HepG2 (cell line): Measurements from ENCODE around the gene NBR1. TPM values are rescaled to one million over a fixed set of nuclear protein-coding genes. Genes with fewer than 3 reads are reported as not detected.

Experiments used
- ARID5B ChIP-seq: IDR thresholded peaks from 2 replicates; pipeline ENCODE4 v1.4.0; 2020; ENCODE audit warnings: mild to moderate bottlenecking, missing genetic modification reagents
- ELF1 ChIP-seq: sonication (generic); formaldehyde crosslinking; IDR thresholded peaks from 2 replicates; pipeline ENCODE4 v1.4.0; 2020; ENCODE audit warnings: missing genetic modification reagents
- ELF4 ChIP-seq: sonication (generic); formaldehyde crosslinking; IDR thresholded peaks from 2 replicates; pipeline ENCODE4 v1.5.0; 2020; ENCODE audit warnings: missing genetic modification reagents, mild to moderate bottlenecking, moderate library complexity, borderline replicate concordance
- HNRNPL ChIP-seq: fragments of 200-400 bp; formaldehyde crosslinking; IDR thresholded peaks from 2 replicates; pipeline ENCODE4 v1.6.1; 2017; ENCODE audit warnings: mild to moderate bottlenecking, low read depth, low read length
- KDM6A ChIP-seq: IDR thresholded peaks from 2 replicates; pipeline ENCODE4 v1.6.1; 2016; ENCODE audit warnings: low read depth
- MAFF ChIP-seq: IDR thresholded peaks from 2 replicates; pipeline ENCODE4 v1.6.1; 2011; ENCODE audit warnings: low read depth, low read length, improper control_type of control experiment
- NFYB ChIP-seq: sonication (generic); formaldehyde crosslinking; IDR thresholded peaks from 2 replicates; pipeline ENCODE4 v1.4.0; 2020; ENCODE audit warnings: missing genetic modification reagents
- RBM22 ChIP-seq: fragments of 200-400 bp; formaldehyde crosslinking; optimal IDR thresholded peaks from 2 replicates; pipeline ENCODE3; 2017; ENCODE audit warnings: mild to moderate bottlenecking, low read length, moderate library complexity
- SYNCRIP ChIP-seq: fragments of 200-400 bp; formaldehyde crosslinking; IDR thresholded peaks from 2 replicates; pipeline ENCODE4 v1.6.1; 2018; ENCODE audit warnings: mild to moderate bottlenecking, low read depth, low read length; ENCODE audit not compliant: insufficient read depth
- TAF1 ChIP-seq: sonication (generic); formaldehyde crosslinking; IDR thresholded peaks from 2 replicates; pipeline ENCODE4 v1.4.0; 2020; ENCODE audit warnings: missing genetic modification reagents
- TFDP1 ChIP-seq: IDR thresholded peaks from 2 replicates; pipeline ENCODE4 v1.6.1; 2016; ENCODE audit warnings: missing compliant biosample characterization, missing genetic modification reagents, borderline replicate concordance
- YY1 ChIP-seq: IDR thresholded peaks from 2 replicates; pipeline ENCODE4 v1.6.1; 2011; ENCODE audit warnings: low read length, low read depth, moderate library complexity, mild to moderate bottlenecking; ENCODE audit not compliant: insufficient read depth, insufficient replicate concordance
- ZBED4 ChIP-seq: sonication (generic); formaldehyde crosslinking; IDR thresholded peaks from 2 replicates; pipeline ENCODE4 v1.4.0; 2020; ENCODE audit warnings: missing genetic modification reagents, borderline replicate concordance
- ZKSCAN8 ChIP-seq: IDR thresholded peaks from 2 replicates; pipeline ENCODE4 v1.6.1; 2016; ENCODE audit warnings: borderline replicate concordance, missing genetic modification reagents, missing compliant biosample characterization
- ZNF230 ChIP-seq: sonication (generic); formaldehyde crosslinking; IDR thresholded peaks from 2 replicates; pipeline ENCODE4 v1.4.0; 2020; ENCODE audit warnings: mild to moderate bottlenecking, missing genetic modification reagents
- ZNF512B ChIP-seq: sonication (generic); formaldehyde crosslinking; IDR thresholded peaks from 2 replicates; pipeline ENCODE4 v1.5.1; 2020; ENCODE audit warnings: missing genetic modification reagents, mild to moderate bottlenecking, borderline replicate concordance
- ZNF557 ChIP-seq: sonication (generic); formaldehyde crosslinking; IDR thresholded peaks from 2 replicates; pipeline ENCODE4 v1.4.0; 2020; ENCODE audit warnings: missing genetic modification reagents
- polyA plus RNA-seq, 8 experiments: library from polyadenylated mRNA; depleted of rRNA in 3 of 8; stranded (reverse) in 7 of 8; unstranded in 1 of 8; fragments of >200 nt; fragmentation: Illumina TruSeq in 4 of 8; extraction: Trizol in 4 of 8; gene quantifications; 2 replicates each; pipeline versions ENCODE4 v1.2.1 to v1.2.3, GENCODE V29; 2011 to 2016; ENCODE audit warnings: low read depth in 4 of 8, missing spikeins in 1 of 8, mixed read lengths in 1 of 8; ENCODE audit not compliant: insufficient read depth in 1 of 8
- total RNA-seq, 5 experiments: library from RNA; depleted of rRNA; stranded (reverse); fragments of >200 nt; fragmentation: Illumina TruSeq; extraction: Trizol; gene quantifications; 2 replicates each; pipeline ENCODE4 v1.2.3, GENCODE V29; 2016; ENCODE audit warnings: low read depth in 1 of 5

NBR1 gene
- total and polyA plus RNA-seq, 2 of the 13 experiments (the other 11 are each of a cell fraction or from before 2014, with no cell fraction given) = 51.7 to 121 TPM

- no peak for TF ChIP-seq ARID5B
- no peak for TF ChIP-seq ELF1 (CRISPR knock-in tag)
- no peak for TF ChIP-seq SYNCRIP
- no peak for TF ChIP-seq HNRNPL
- TF ChIP-seq ZBED4 (CRISPR knock-in tag) = no peak
- TF ChIP-seq ZNF512B (CRISPR knock-in tag) = no peak
- 0 out of 2 replicates have a peak, but pooled peaks have one; percentile 24 for TF ChIP-seq TAF1 (CRISPR knock-in tag)
- 0 out of 2 replicates have a peak, but pooled peaks have one; percentile 2 for TF ChIP-seq ELF4 (CRISPR knock-in tag)
- no peak for TF ChIP-seq TFDP1 (CRISPR knock-in tag)
- TF ChIP-seq NFYB (CRISPR knock-in tag) = no peak
- no peak for TF ChIP-seq ZKSCAN8 (CRISPR knock-in tag)
- TF ChIP-seq ZNF230 = 0 out of 2 replicates have a peak, but pooled peaks have one; percentile 47
- no peak for TF ChIP-seq KDM6A
- no peak for TF ChIP-seq RBM22
- TF ChIP-seq ZNF557 (CRISPR knock-in tag) = no peak
- no peak for TF ChIP-seq YY1
- peak; percentile 66 for TF ChIP-seq MAFF
Observed at GRCh38 chr17:43212641-43213490, 41.9 kb downstream of the NBR1 start (continued).
